ENCODE results near the gene CRTAC1.

- TF ChIP-seq POLR2A (IDR thresholded peaks at IDR 0.05), result no peak
- TF ChIP-seq, protein P1, sequence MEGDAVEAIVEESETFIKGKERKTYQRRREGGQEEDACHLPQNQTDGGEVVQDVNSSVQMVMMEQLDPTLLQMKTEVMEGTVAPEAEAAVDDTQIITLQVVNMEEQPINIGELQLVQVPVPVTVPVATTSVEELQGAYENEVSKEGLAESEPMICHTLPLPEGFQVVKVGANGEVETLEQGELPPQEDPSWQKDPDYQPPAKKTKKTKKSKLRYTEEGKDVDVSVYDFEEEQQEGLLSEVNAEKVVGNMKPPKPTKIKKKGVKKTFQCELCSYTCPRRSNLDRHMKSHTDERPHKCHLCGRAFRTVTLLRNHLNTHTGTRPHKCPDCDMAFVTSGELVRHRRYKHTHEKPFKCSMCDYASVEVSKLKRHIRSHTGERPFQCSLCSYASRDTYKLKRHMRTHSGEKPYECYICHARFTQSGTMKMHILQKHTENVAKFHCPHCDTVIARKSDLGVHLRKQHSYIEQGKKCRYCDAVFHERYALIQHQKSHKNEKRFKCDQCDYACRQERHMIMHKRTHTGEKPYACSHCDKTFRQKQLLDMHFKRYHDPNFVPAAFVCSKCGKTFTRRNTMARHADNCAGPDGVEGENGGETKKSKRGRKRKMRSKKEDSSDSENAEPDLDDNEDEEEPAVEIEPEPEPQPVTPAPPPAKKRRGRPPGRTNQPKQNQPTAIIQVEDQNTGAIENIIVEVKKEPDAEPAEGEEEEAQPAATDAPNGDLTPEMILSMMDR (IDR thresholded peaks at IDR 0.05), result no peak
Observed at GRCh38 chr10:98013122-98013521, 17.3 kb downstream of the CRTAC1 start.

Measured in heart left ventricle (tissue), 13 donors.